ENCODE data around the gene ABCC4. TPM values are rescaled to one million over a fixed set of nuclear protein-coding genes. Genes with fewer than 3 reads are reported as not detected.

The ABCC4 gene
- total and polyA plus RNA-seq, 2 donors from 2014 or later: 11.3 to 52.4 TPM

GRCh38 chr13:95091755-95092154 lies 209.5 kb downstream of the ABCC4 start:
- intact Hi-C loops (cut with DNase I): no loop called here
- Histone ChIP-seq H3K27me3 (ENCODE audit: control insufficient read depth, insufficient read depth, low read length) (no peaks in the 10 kb centered on the region), H3K9me3 (ENCODE audit: control insufficient read depth in 2 of 3, insufficient read depth in 1 of 3, low read length in 3 of 3) (no peaks in the 10 kb centered on the region), H3K9ac (ENCODE audit: low read length in 3 of 3) (no peak overlapping the region), H3K4me3 (ENCODE audit: low read length in 3 of 3) (no peak overlapping the region), H3K27ac (ENCODE audit: low read depth in 2 of 2, low read length in 2 of 2) (no peak overlapping the region), H3K36me3 (ENCODE audit: control insufficient read depth in 2 of 3, insufficient read depth in 3 of 3, low read length in 3 of 3) (no peaks in the 10 kb centered on the region), H3K4me1 (ENCODE audit: control insufficient read depth in 2 of 3, insufficient read depth in 2 of 3, low read depth in 1 of 3, low read length in 3 of 3) (no peaks in the 10 kb centered on the region)
- no peak for FAIRE-seq
- TF ChIP-seq CTCF (IDR thresholded peaks at IDR 0.05; ENCODE audit: borderline replicate concordance, extremely low read depth, insufficient read depth): no peak
- no peak for DNase-seq

GRCh38 chr13:95087746-95088305 lies 213.4 kb downstream of the ABCC4 start:
- Histone ChIP-seq H3K4me1 (ENCODE audit: control insufficient read depth in 2 of 3, insufficient read depth in 2 of 3, low read depth in 1 of 3, low read length in 3 of 3) (no peaks in the 10 kb centered on the region), H3K9ac (ENCODE audit: low read length in 3 of 3) (no peak overlapping the region), H3K27me3 (ENCODE audit: control insufficient read depth, insufficient read depth, low read length) (no peaks in the 10 kb centered on the region), H3K4me3 (ENCODE audit: low read length in 3 of 3) (no peak overlapping the region), H3K9me3 (ENCODE audit: control insufficient read depth in 2 of 3, insufficient read depth in 1 of 3, low read length in 3 of 3) (no peaks in the 10 kb centered on the region), H3K36me3 (ENCODE audit: control insufficient read depth in 2 of 3, insufficient read depth in 3 of 3, low read length in 3 of 3) (no peaks in the 10 kb centered on the region), H3K27ac (ENCODE audit: low read depth in 2 of 2, low read length in 2 of 2) (no peak overlapping the region)
- intact Hi-C loops (cut with DNase I): no loop called here
- DNase-seq: no peak
- no peak for TF ChIP-seq CTCF (IDR thresholded peaks at IDR 0.05; ENCODE audit: borderline replicate concordance, extremely low read depth, insufficient read depth)
- FAIRE-seq: no peak

- no peak overlapping the region for H3K27ac ChIP-seq (ENCODE audit: low read depth in 2 of 2, low read length in 2 of 2)
- H3K36me3 ChIP-seq (ENCODE audit: control insufficient read depth in 2 of 3, insufficient read depth in 3 of 3, low read length in 3 of 3): no peaks in the 10 kb centered on the region
- no peak for DNase-seq
- no peak for TF ChIP-seq CTCF (IDR thresholded peaks at IDR 0.05; ENCODE audit: borderline replicate concordance, extremely low read depth, insufficient read depth)
- H3K4me3 ChIP-seq (ENCODE audit: low read length in 3 of 3): no peak overlapping the region
- H3K4me1 ChIP-seq (ENCODE audit: control insufficient read depth in 2 of 3, insufficient read depth in 2 of 3, low read depth in 1 of 3, low read length in 3 of 3): no peaks in the 10 kb centered on the region
- H3K9me3 ChIP-seq (ENCODE audit: control insufficient read depth in 2 of 3, insufficient read depth in 1 of 3, low read length in 3 of 3): no peaks in the 10 kb centered on the region
- H3K9ac ChIP-seq (ENCODE audit: low read length in 3 of 3): no peak overlapping the region
- no peak for FAIRE-seq
- intact Hi-C loops (cut with DNase I): no loop called here
- no peaks in the 10 kb centered on the region for H3K27me3 ChIP-seq (ENCODE audit: control insufficient read depth, insufficient read depth, low read length)
Measured at GRCh38 chr13:95086761-95087160, 214.5 kb downstream of the ABCC4 start.

DNA sequence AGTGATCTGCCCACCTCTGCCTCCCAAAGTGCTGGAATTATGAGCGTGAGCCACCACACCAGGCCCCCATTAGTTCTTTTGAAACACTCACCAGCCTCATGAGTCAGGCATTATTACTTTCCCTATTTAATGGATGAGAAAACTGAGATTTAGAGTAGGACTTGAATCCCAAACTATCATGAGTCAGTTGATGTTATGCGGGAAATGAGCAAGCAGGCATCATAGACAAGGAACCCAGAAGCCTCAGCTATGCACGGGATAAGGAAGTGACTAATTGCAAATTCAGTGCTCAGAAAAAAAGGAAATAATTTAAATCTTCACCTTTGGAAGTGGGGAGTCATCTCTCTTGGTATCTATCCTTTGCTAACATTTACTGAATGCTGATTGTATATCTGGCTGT lies 217.5 kb downstream of the ABCC4 start:
- no peak for DNase-seq
- FAIRE-seq: no peak
- H3K4me3 ChIP-seq (ENCODE audit: low read length in 3 of 3): no peak overlapping the region
- no peak overlapping the region for H3K27ac ChIP-seq (ENCODE audit: low read depth in 2 of 2, low read length in 2 of 2)
- no peaks in the 10 kb centered on the region for H3K27me3 ChIP-seq (ENCODE audit: control insufficient read depth, insufficient read depth, low read length)
- H3K9ac ChIP-seq (ENCODE audit: low read length in 3 of 3): no peak overlapping the region
- H3K9me3 ChIP-seq (ENCODE audit: control insufficient read depth in 2 of 3, insufficient read depth in 1 of 3, low read length in 3 of 3): no peaks in the 10 kb centered on the region
- no peak for TF ChIP-seq CTCF (IDR thresholded peaks at IDR 0.05; ENCODE audit: borderline replicate concordance, extremely low read depth, insufficient read depth)
- no peaks in the 10 kb centered on the region for H3K4me1 ChIP-seq (ENCODE audit: control insufficient read depth in 2 of 3, insufficient read depth in 2 of 3, low read depth in 1 of 3, low read length in 3 of 3)
- no peaks in the 10 kb centered on the region for H3K36me3 ChIP-seq (ENCODE audit: control insufficient read depth in 2 of 3, insufficient read depth in 3 of 3, low read length in 3 of 3)
- intact Hi-C loops (cut with DNase I): no loop called here

All from kidney (tissue), 14 donors.